ENCODE results near the gene GRIN2D.

The GRIN2D gene

GRCh38 chr19:48398375-48399235, 5.1 kb downstream of the GRIN2D start:
- DNase-seq, result peak; percentile 84

GRCh38 chr19:48400018-48400742, 6.7 kb downstream of the GRIN2D start:
- DNase-seq, result peak; percentile 88

- no peak for DNase-seq
These were observed 7.8 kb downstream of the GRIN2D start for GRCh38 chr19:48401287-48401686.

- DNase-seq, result peak; percentile 68
These were observed 10.1 kb downstream of the GRIN2D start for GRCh38 chr19:48403606-48404005.

- DNase-seq, result no peak
These were observed 11.7 kb downstream of the GRIN2D start for GRCh38 chr19:48405010-48405659.

GRCh38 chr19:48405850-48406249, 12.4 kb downstream of the GRIN2D start:
- no peak for DNase-seq

- DNase-seq, result peak; percentile 62
These were observed 20.6 kb downstream of the GRIN2D start for GRCh38 chr19:48413879-48414587.

GRCh38 chr19:48415395-48415794, 21.9 kb downstream of the GRIN2D start:
- DNase-seq, result peak; percentile 65

- no peak for DNase-seq
These were observed 22.3 kb downstream of the GRIN2D start for GRCh38 chr19:48415806-48416221.

GRCh38 chr19:48417421-48417820, 24.0 kb downstream of the GRIN2D start:
- no peak for DNase-seq

GRCh38 chr19:48418317-48419064, 25.0 kb downstream of the GRIN2D start:
- peak; percentile 63 for DNase-seq

- peak; percentile 38 for DNase-seq
These were observed 25.9 kb downstream of the GRIN2D start for GRCh38 chr19:48419158-48419920.

- DNase-seq, result no peak
These were observed 28.1 kb downstream of the GRIN2D start for GRCh38 chr19:48421548-48421947.

- peak; percentile 77 for DNase-seq
These were observed 31.3 kb downstream of the GRIN2D start for GRCh38 chr19:48424694-48425219.

- DNase-seq, result no peak
These were observed 35.2 kb downstream of the GRIN2D start for GRCh38 chr19:48428670-48429069.

- DNase-seq, result no peak
These were observed 39.9 kb downstream of the GRIN2D start for GRCh38 chr19:48433337-48433736.

- DNase-seq, result no peak
These were observed 43.1 kb downstream of the GRIN2D start for GRCh38 chr19:48436586-48436985.

GRCh38 chr19:48441360-48442050, 48.0 kb downstream of the GRIN2D start:
- DNase-seq, result no peak

GRCh38 chr19:48442116-48443035, 48.9 kb downstream of the GRIN2D start:
- no peak for DNase-seq
